Mucosa of descending colon (tissue), 3 donors: ENCODE data around the gene MGAM2. TPM values are rescaled to one million over a fixed set of nuclear protein-coding genes. Genes with fewer than 3 reads are reported as not detected.

Experiments used
- ATAC-seq: fragments of 200-7000 bp; cut with Tn5 transposase; one replicate; pipeline ENCODE4 v1.9.1; 2020; ENCODE audit warnings: mild to moderate bottlenecking, moderate library complexity
- DNase-seq, 3 donors: peaks; one replicate each; pipeline ENCODE4 v3.0.0-alpha.2; 2020
- H3K36me3 ChIP-seq: fragments of 200-600 bp; one replicate; pipeline ENCODE4 v1.8.0; 2021; ENCODE audit warnings: low read depth, mild to moderate bottlenecking
- H3K4me1 ChIP-seq: fragments of 200-600 bp; one replicate; pipeline ENCODE4 v1.8.0; 2021; ENCODE audit warnings: low read depth, mild to moderate bottlenecking
- H3K4me3 ChIP-seq: fragments of 200-600 bp; one replicate; pipeline ENCODE4 v1.8.0; 2021; ENCODE audit warnings: mild to moderate bottlenecking
- H3K9me3 ChIP-seq: fragments of 200-600 bp; one replicate; pipeline ENCODE4 v1.8.0; 2021; ENCODE audit warnings: mild to moderate bottlenecking
- CTCF ChIP-seq: fragments of 200-600 bp; IDR thresholded peaks from one replicate; pipeline ENCODE4 v1.8.0; 2022; ENCODE audit warnings: antibody characterized with exemption, mild to moderate bottlenecking
- intact Hi-C, 2 donors: fragments of 100-400 bp; cut with DNase I in 1 of 2; cut with micrococcal nuclease in 1 of 2; formaldehyde crosslinking; loops; one replicate each; pipeline versions ENCODE4 v1.11.0 to v1.11.1; 2022; cut with DNase I, micrococcal nuclease
- total RNA-seq, 3 donors: library from RNA; stranded (reverse); fragmentation: NEBNext Ultra II Directional in 2 of 3; extraction: Animal tissue kit (Norgen Biotek cat#: 25700) in 2 of 3; gene quantifications; one replicate each; pipeline versions ENCODE4 v1.2.1 to v1.2.4, GENCODE V29; 2021 to 2023
- donor health status: DM: no; HTN: no; CAD: no; lungs with moderate emphysema.
- donor health status: DM: no; HTN: no; CAD: no.
- donor health status: DM: no; HTN: yes; CAD: no.

MGAM2 gene
- total RNA-seq, 3 donors from 2014 or later: 11.8 to 33.2 (median 25.5) TPM

- DNase-seq (no peak), ATAC-seq (no peak)
- TF ChIP-seq CTCF: no peak
- H3K36me3 ChIP-seq: no peaks in the 10 kb centered on the region
- H3K4me1 ChIP-seq: no peaks in the 10 kb centered on the region
- H3K4me3 ChIP-seq: no peak overlapping the region
- H3K9me3 ChIP-seq: no peaks in the 10 kb centered on the region
- intact Hi-C loops: no loop called here
Measured at GRCh38 chr7:142249918-142250317, 138.4 kb downstream of the MGAM2 start.

DNA sequence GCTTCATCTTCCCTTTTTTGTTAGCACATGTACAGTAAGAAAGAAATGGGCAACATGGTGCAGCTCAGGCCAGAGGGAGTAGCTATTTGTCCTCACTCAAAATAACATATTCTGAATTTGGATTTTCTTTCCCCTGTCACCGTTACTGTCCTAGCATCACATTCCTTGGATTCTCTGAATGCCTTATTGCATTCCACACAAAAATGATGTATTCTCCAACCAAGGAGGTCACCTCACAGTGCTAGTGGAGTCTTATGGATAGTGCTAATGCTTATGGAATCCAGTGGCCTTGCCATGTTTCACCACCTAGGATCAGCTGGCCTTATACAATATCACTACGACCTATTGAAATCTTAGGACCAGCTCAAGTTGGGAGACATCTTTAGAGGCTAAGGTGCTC lies 139.2 kb downstream of the MGAM2 start:
- no peaks in the 10 kb centered on the region for H3K9me3 ChIP-seq
- DNase-seq (no peak), ATAC-seq (no peak)
- no peak for TF ChIP-seq CTCF
- no peaks in the 10 kb centered on the region for H3K36me3 ChIP-seq
- no peak overlapping the region for H3K4me3 ChIP-seq
- H3K4me1 ChIP-seq: no peaks in the 10 kb centered on the region
- intact Hi-C loops: no loop called here

DNA sequence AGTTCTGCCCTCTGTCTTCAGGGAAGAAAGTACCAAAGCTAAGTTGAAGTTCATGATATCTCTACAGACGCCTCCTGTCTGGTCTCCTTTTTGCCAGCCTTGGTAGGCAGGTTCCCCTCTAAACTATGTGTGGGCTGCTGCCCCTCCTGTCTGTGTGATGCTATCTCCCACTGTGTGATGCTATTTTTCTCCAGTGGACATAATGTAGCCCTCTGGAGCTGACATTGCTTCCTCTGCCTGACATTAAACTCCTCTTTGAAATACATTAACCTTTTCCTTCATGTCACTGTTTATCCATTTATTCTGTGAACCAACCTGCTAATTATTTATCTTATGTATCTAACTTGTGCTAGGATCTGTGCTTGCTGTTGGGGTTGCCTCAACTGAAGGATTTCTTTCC lies 146.4 kb downstream of the MGAM2 start, which contains the start of gene PRSS58:
TSS of gene PRSS58 (minus strand) at position 101 of the 400 bp plus-strand sequence. CDS start 351 bp downstream, outside the sequence.
- DNase-seq: no peak
- no peak within 1 kb of the TSS for H3K4me3 ChIP-seq
- TF ChIP-seq CTCF: no peak
- no peaks in the 10 kb centered on the region for H3K36me3 ChIP-seq
- intact Hi-C loops: no loop called here
- no peak for ATAC-seq
- no peaks in the 10 kb centered on the region for H3K4me1 ChIP-seq
- H3K9me3 ChIP-seq: no peaks in the 10 kb centered on the region

GRCh38 chr7:142263598-142264380 lies 152.3 kb downstream of the MGAM2 start:
- no peak for TF ChIP-seq CTCF
- H3K4me3 ChIP-seq: no peak overlapping the region
- H3K36me3 ChIP-seq: no peaks in the 10 kb centered on the region
- ATAC-seq: no peak
- no peaks in the 10 kb centered on the region for H3K9me3 ChIP-seq
- no peak for DNase-seq
- intact Hi-C loops: no loop called here
- H3K4me1 ChIP-seq: no peaks in the 10 kb centered on the region

Other genes with a start within 250 kb of the MGAM2 start
- gene OR9A4, start 195.3 kb upstream of the MGAM2 start, total RNA-seq: under 1 TPM in 1 of 3 donors, not detected in 2; 0.26 TPM
- under 1 TPM in 2 of 3 donors, not detected in 1; 0.38 to 0.41 TPM for gene CLEC5A, start 164.7 kb upstream of the MGAM2 start, total RNA-seq
- under 1 TPM in 1 of 3 donors, not detected in 2; 0.35 TPM for gene TAS2R38, start 137.9 kb upstream of the MGAM2 start, total RNA-seq
- 1 to 10 TPM; 1.7 to 3.0 (median 1.8) TPM for gene MGAM, start 115.8 kb upstream of the MGAM2 start, total RNA-seq
- not detected for gene PRSS58, start 146.3 kb downstream of the MGAM2 start, total RNA-seq